ENCODE measurements around the gene NLRP13.

The NLRP13 gene

GRCh38 chr19:55898911-55899310, 33.2 kb downstream of the NLRP13 start:
- no peak for DNase-seq

- no peak for DNase-seq
Observed at GRCh38 chr19:55882626-55883025, 49.5 kb downstream of the NLRP13 start.

- DNase-seq: no peak
Observed at GRCh38 chr19:55877211-55877610, 54.9 kb downstream of the NLRP13 start.

- DNase-seq: no peak
Observed at GRCh38 chr19:55870736-55871135, 61.4 kb downstream of the NLRP13 start.

GRCh38 chr19:55867101-55867500, 65.0 kb downstream of the NLRP13 start:
- DNase-seq: no peak

- DNase-seq: no peak
Observed at GRCh38 chr19:55866521-55866920, 65.6 kb downstream of the NLRP13 start.

- no peak for DNase-seq
Observed at GRCh38 chr19:55858969-55859368, 73.2 kb downstream of the NLRP13 start.

GRCh38 chr19:55858401-55858800, 73.7 kb downstream of the NLRP13 start:
- no peak for DNase-seq

- no peak for DNase-seq
Observed at GRCh38 chr19:55857974-55858373, 74.2 kb downstream of the NLRP13 start.

GRCh38 chr19:55857149-55857548, 75.0 kb downstream of the NLRP13 start:
- DNase-seq: no peak

- no peak for DNase-seq
Observed at GRCh38 chr19:55855160-55855559, 77.0 kb downstream of the NLRP13 start.

Data from stimulated activated CD4-positive, alpha-beta T cell treated with anti-CD3 and anti-CD28 coated beads, Interleukin-2, amount 100 ng/mL, for 24 hours (primary cell).